Glutamatergic neuron (in vitro differentiated cells): Measurements from ENCODE around the gene TMEM63A. TPM values are rescaled to one million over a fixed set of nuclear protein-coding genes. Genes with fewer than 3 reads are reported as not detected.

ENCODE experiments used
- DNase-seq: peaks from one replicate; pipeline ENCODE4 v3.0.0; 2022
- H3K27ac Mint-ChIP-seq: one replicate; pipeline ENCODE4 v1.8.0; 2020; ENCODE audit warnings: mild to moderate bottlenecking, mixed read lengths, inconsistent platforms; ENCODE audit not compliant: unreplicated experiment
- H3K27me3 Mint-ChIP-seq: one replicate; pipeline ENCODE4 v1.8.0; 2020; ENCODE audit warnings: mild to moderate bottlenecking, moderate library complexity, mixed read lengths, inconsistent platforms; ENCODE audit not compliant: unreplicated experiment
- H3K36me3 Mint-ChIP-seq: one replicate; pipeline ENCODE4 v1.8.0; 2020; ENCODE audit warnings: mild to moderate bottlenecking, mixed read lengths, inconsistent platforms; ENCODE audit not compliant: unreplicated experiment
- H3K4me1 Mint-ChIP-seq: one replicate; pipeline ENCODE4 v1.8.0; 2020; ENCODE audit warnings: mild to moderate bottlenecking, low read depth, mixed read lengths, inconsistent platforms; ENCODE audit not compliant: unreplicated experiment
- H3K4me3 Mint-ChIP-seq: one replicate; pipeline ENCODE4 v1.8.0; 2020; ENCODE audit warnings: mild to moderate bottlenecking, mixed read lengths, inconsistent platforms; ENCODE audit not compliant: unreplicated experiment
- H3K9me3 Mint-ChIP-seq: one replicate; pipeline ENCODE4 v1.8.0; 2020; ENCODE audit warnings: mild to moderate bottlenecking, moderate library complexity, mixed read lengths, inconsistent platforms; ENCODE audit not compliant: unreplicated experiment
- CTCF ChIP-seq: fragments of 200-600 bp; sonication (generic); IDR thresholded peaks from one replicate; pipeline ENCODE4 v1.5.0; 2021; ENCODE audit not compliant: partially characterized antibody, unreplicated experiment
- total RNA-seq: library from RNA; stranded (reverse); fragmentation: NEBNext Ultra II Directional; extraction: Animal tissue kit (Norgen Biotek cat#: 25700); gene quantifications from one replicate; pipeline ENCODE4 v1.2.1, GENCODE V29; 2021; ENCODE audit not compliant: unreplicated experiment

TMEM63A gene
- total RNA-seq, 1 donor from 2014 or later: 1.1 TPM

GRCh38 chr1:225823811-225824261, 58.3 kb downstream of the TMEM63A start:
- DNase-seq: no peak
- TF ChIP-seq CTCF: no peak
- Mint-ChIP-seq H3K36me3 (no peaks in the 10 kb centered on the region), H3K4me3 (peak overlapping the region; percentile 71), H3K27me3 (peaks cover 8% of the 10 kb centered on the region), H3K9me3 (peaks cover 3% of the 10 kb centered on the region), H3K27ac (peak overlapping the region; percentile 92), H3K4me1 (peaks cover 53% of the 10 kb centered on the region)

- Mint-ChIP-seq H3K4me3 (peak overlapping the region; percentile 32), H3K4me1 (peaks cover 60% of the 10 kb centered on the region), H3K27me3 (peaks cover 8% of the 10 kb centered on the region), H3K27ac (peak overlapping the region; percentile 76), H3K36me3 (no peaks in the 10 kb centered on the region), H3K9me3 (peaks cover 7% of the 10 kb centered on the region)
- no peak for DNase-seq
- TF ChIP-seq CTCF: no peak
These were observed 59.4 kb downstream of the TMEM63A start for GRCh38 chr1:225822655-225823403.

- H3K4me3 Mint-ChIP-seq: no peak overlapping the region
- TF ChIP-seq CTCF: no peak
- H3K4me1 Mint-ChIP-seq: peaks cover 57% of the 10 kb centered on the region
- H3K9me3 Mint-ChIP-seq: peaks cover 7% of the 10 kb centered on the region
- DNase-seq: no peak
- H3K36me3 Mint-ChIP-seq: no peaks in the 10 kb centered on the region
- no peak overlapping the region for H3K27ac Mint-ChIP-seq
- peaks cover 3% of the 10 kb centered on the region for H3K27me3 Mint-ChIP-seq
These were observed 61.6 kb downstream of the TMEM63A start for GRCh38 chr1:225820522-225821120.

- TF ChIP-seq CTCF: no peak
- H3K9me3 Mint-ChIP-seq: peaks cover 7% of the 10 kb centered on the region
- H3K27me3 Mint-ChIP-seq: no peaks in the 10 kb centered on the region
- H3K27ac Mint-ChIP-seq: peak overlapping the region; percentile 59
- no peak overlapping the region for H3K4me3 Mint-ChIP-seq
- no peak for DNase-seq
- no peaks in the 10 kb centered on the region for H3K36me3 Mint-ChIP-seq
- H3K4me1 Mint-ChIP-seq: peaks cover 50% of the 10 kb centered on the region
These were observed 62.6 kb downstream of the TMEM63A start for GRCh38 chr1:225819346-225820192.
